Erythroblast (primary cell): ENCODE data around the gene FAF2.

Source experiments
- GATA1 ChIP-seq: IDR thresholded peaks from 2 replicates; pipeline ENCODE4 v1.6.1; 2011; ENCODE audit warnings: low read depth, mild to moderate bottlenecking, control low read depth, low read length, moderate library complexity
- POLR2A ChIP-seq: IDR thresholded peaks from 2 replicates; pipeline ENCODE4 v1.6.1; 2011; ENCODE audit warnings: mild to moderate bottlenecking, low read length

DNA sequence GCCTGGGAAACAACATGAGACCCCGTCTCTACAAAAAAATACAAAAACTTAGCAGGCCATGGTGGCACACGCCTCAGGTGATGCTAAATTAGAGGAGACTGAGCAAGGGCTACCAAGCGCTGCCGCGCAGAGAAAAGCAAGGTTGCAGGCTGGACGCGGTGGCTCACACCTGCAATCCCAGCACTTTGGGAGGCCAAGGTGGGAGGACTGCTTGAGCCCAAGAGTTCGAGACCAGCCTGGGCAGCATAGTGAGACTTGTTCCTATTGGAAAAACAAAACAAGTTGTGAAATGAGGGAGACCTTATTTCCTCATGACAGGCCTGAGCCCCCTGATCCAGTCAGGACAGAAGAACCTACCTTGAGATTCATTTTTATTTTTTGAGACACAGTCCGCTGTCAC, 77.5 kb downstream of the FAF2 start:
- no peak for TF ChIP-seq POLR2A
- TF ChIP-seq GATA1 = no peak
